K562 (cell line): ENCODE data around the gene BEST2. TPM values are rescaled to one million over a fixed set of nuclear protein-coding genes. Genes with fewer than 3 reads are reported as not detected.
"Not testable (repeated sequence)": the region's sequence is repeated elsewhere in the genome, so short reads cannot be mapped to it uniquely, and the experiment has no call there.

Experiments
- ATAC-seq: fragments of 200-7000 bp; cut with Tn5 transposase; 3 replicates; pipeline ENCODE4 v1.9.1; 2020; ENCODE audit warnings: moderate library complexity
- BruUV-seq: library from RNA; stranded (reverse); fragments of 400-500 nt; replicated peaks from 2 replicates; lab custom pipeline; 2021; lab: Mats Ljungman, UMichigan
- CTCF ChIA-PET: fragments of 300-600 bp; formaldehyde crosslinking; extraction: SDS; loops from one replicate; lab custom pipeline; 2021; ENCODE audit warnings: low intra/inter-chr PET ratio; lab: Yijun Ruan, JAX
- POLR2A ChIA-PET: fragments of 300-600, 350-650 bp; sonication (Branson Sonifier 250); formaldehyde crosslinking; extraction: SDS; loops from one replicate; lab custom pipeline; 2021; ENCODE audit warnings: antibody characterized with exemption, inconsistent platforms; lab: Yijun Ruan, JAX
- DNase-seq, 4 experiments: peaks; one replicate each; pipeline versions ENCODE4 v3.0.0 to v3.0.0-alpha.2; 2011 to 2018; ENCODE audit warnings: low spot score in 3 of 4, mixed read lengths in 3 of 4; ENCODE audit errors: extremely low read depth in 1 of 4
- FAIRE-seq: peaks from 2 replicates; lab custom pipeline; 2011; peaks lifted over from hg19 to GRCh38; lab: Jason Lieb, UNC
- H2AFZ ChIP-seq: 2 replicates; pipeline ENCODE4 v1.6.0; 2011; ENCODE audit warnings: low read depth, low read length, control low read depth, inconsistent platforms
- H3K27ac ChIP-seq: fragments of 200-600 bp; 3 replicates; pipeline ENCODE4 v1.8.0; 2011; ENCODE audit warnings: low read depth, mild to moderate bottlenecking, control low read depth, inconsistent platforms, low read length, moderate library complexity, mixed read lengths; ENCODE audit errors: extremely low read depth
- H3K27me3 ChIP-seq, 2 experiments: fragments of 300-600 bp in 1 of 2; 2 replicates in 1 of 2; 3 replicates in 1 of 2; pipeline versions ENCODE4 v1.6.0 to v1.8.0; 2011; ENCODE audit warnings: inconsistent platforms in 2 of 2, low read length in 2 of 2, mild to moderate bottlenecking in 1 of 2, mixed read lengths in 1 of 2, moderate library complexity in 1 of 2; ENCODE audit not compliant: control insufficient read depth in 2 of 2, insufficient read depth in 2 of 2
- H3K36me3 ChIP-seq: fragments of 300-600 bp; 3 replicates; pipeline ENCODE4 v1.8.0; 2011; ENCODE audit warnings: mild to moderate bottlenecking, low read length, inconsistent platforms; ENCODE audit not compliant: control insufficient read depth, insufficient read depth
- H3K4me1 ChIP-seq, 2 experiments: fragments of 200-600 bp in 1 of 2; replicated peaks in 1 of 2; 2 replicates in 1 of 2; 3 replicates in 1 of 2; pipeline versions ENCODE4 v1.5.1 to v1.8.0; 2011; ENCODE audit warnings: inconsistent platforms in 2 of 2, low read length in 2 of 2, mild to moderate bottlenecking in 1 of 2, mixed read lengths in 1 of 2, moderate library complexity in 1 of 2; ENCODE audit not compliant: control insufficient read depth in 2 of 2, insufficient read depth in 2 of 2
- H3K4me2 ChIP-seq: 2 replicates; pipeline ENCODE4 v1.6.1; 2011; ENCODE audit warnings: low read length, control low read depth, inconsistent platforms, mixed read lengths; ENCODE audit not compliant: insufficient read depth
- H3K4me3 ChIP-seq: fragments of 200-600 bp; sonication (generic), shearing (Covaris generic); 2 replicates; pipeline ENCODE4 v1.5.1; 2016; ENCODE audit warnings: control low read depth, inconsistent platforms
- H3K79me2 ChIP-seq: fragments of 200-600 bp; 3 replicates; pipeline ENCODE4 v1.8.0; 2011; ENCODE audit warnings: low read length, inconsistent platforms; ENCODE audit not compliant: control insufficient read depth, insufficient read depth
- H3K9ac ChIP-seq, 2 experiments: 2 replicates each; pipeline versions ENCODE4 v1.6.0 to v1.6.1; 2011; ENCODE audit warnings: low read depth in 2 of 2, low read length in 2 of 2, control low read depth in 1 of 2, inconsistent platforms in 1 of 2, mild to moderate bottlenecking in 1 of 2, mixed read lengths in 1 of 2; ENCODE audit not compliant: insufficient read depth in 1 of 2
- H3K9me1 ChIP-seq: one replicate; pipeline ENCODE4 v1.6.0; 2011; ENCODE audit warnings: inconsistent platforms, mild to moderate bottlenecking, low read length, moderate library complexity; ENCODE audit not compliant: control insufficient read depth, insufficient read depth
- H3K9me3 ChIP-seq: replicated peaks from 2 replicates; pipeline ENCODE4 v1.5.1; 2011; ENCODE audit warnings: low read depth, low read length, inconsistent platforms; ENCODE audit not compliant: control insufficient read depth, insufficient read depth
- H4K20me1 ChIP-seq: replicated peaks from 2 replicates; pipeline ENCODE4 v1.6.1; 2011; ENCODE audit warnings: low read length, inconsistent platforms, mixed read lengths; ENCODE audit not compliant: control insufficient read depth, insufficient read depth
- BCOR ChIP-seq: fragments of 450-650 bp; IDR thresholded peaks from 2 replicates; pipeline ENCODE4 v1.6.1; 2016
- BHLHE40 ChIP-seq: IDR thresholded peaks from 2 replicates; pipeline ENCODE4 v1.6.1; 2011; ENCODE audit warnings: low read length, improper control_type of control experiment
- BMI1 ChIP-seq: fragments of 150-350 bp; IDR thresholded peaks from 2 replicates; pipeline ENCODE4 v1.6.1; 2014; ENCODE audit warnings: low read length
- KHSRP ChIP-seq: fragments of 450-650 bp; IDR thresholded peaks from 2 replicates; pipeline ENCODE4 v1.6.1; 2017
- MEIS2 ChIP-seq: fragments of 450-650 bp; IDR thresholded peaks from 2 replicates; pipeline ENCODE4 v1.6.1; 2014; ENCODE audit warnings: mild to moderate bottlenecking; ENCODE audit not compliant: partially characterized antibody
- NFRKB ChIP-seq: fragments of 450-650 bp; IDR thresholded peaks from 2 replicates; pipeline ENCODE4 v1.6.1; 2016; ENCODE audit warnings: low read depth
- PHF8 ChIP-seq: fragments of 200-600 bp; sonication (generic); IDR thresholded peaks from 2 replicates; pipeline ENCODE4 v1.6.1; 2012; ENCODE audit warnings: mixed run types, mild to moderate bottlenecking, inconsistent platforms, low read length, moderate library complexity, borderline replicate concordance
- ZNF121 ChIP-seq: sonication (generic); formaldehyde crosslinking; conservative IDR thresholded peaks from 2 replicates; pipeline ENCODE4 v1.8.0; 2022; ENCODE audit warnings: missing genetic modification reagents
- ZNF282 ChIP-seq: sonication (generic); formaldehyde crosslinking; IDR thresholded peaks from 2 replicates; pipeline ENCODE4 v1.8.1; 2023; ENCODE audit warnings: missing genetic modification reagents
- WGBS: fragments of 100-300 bp; shearing (Covaris generic); methylation state at CpG from one replicate; pipeline ENCODE4 v1.1.6; 2016; ENCODE audit warnings: low coverage, mixed read lengths; ENCODE audit not compliant: insufficient coverage; ENCODE audit errors: missing lambda C conversion rate; 5-methylcytosine and 5-hydroxymethylcytosine counted together
- in situ Hi-C: fragments of 300-500 bp; cut with MboI; formaldehyde crosslinking; loops from 4 replicates; pipeline ENCODE4 v1.15.0; 2018; ENCODE audit warnings: inconsistent platforms, mixed read lengths
- intact Hi-C: fragments of 100-400 bp; cut with micrococcal nuclease; formaldehyde crosslinking; loops from 2 replicates; pipeline ENCODE4 v1.14.2; 2022
- polyA plus RNA-seq, 8 experiments: library from polyadenylated mRNA; depleted of rRNA in 4 of 8; stranded (reverse) in 5 of 8; unstranded in 3 of 8; fragments of >200 nt; fragmentation: Nextera tagmentation in 2 of 8; fragmentation: Illumina TruSeq in 1 of 8; extraction: Ambion mirVana in 2 of 8; extraction: Trizol in 1 of 8; gene quantifications; 2 replicates each; pipeline versions ENCODE4 v1.2.1 to v1.2.3, GENCODE V29; 2011 to 2014; ENCODE audit warnings: inconsistent platforms in 1 of 8, missing spikeins in 1 of 8
- total RNA-seq, 7 experiments: library from RNA; depleted of rRNA in 6 of 7; stranded (reverse); fragments of >200 nt in 6 of 7; fragmentation: Illumina TruSeq in 2 of 7; extraction: Trizol in 2 of 7; gene quantifications; 2 replicates each; pipeline versions ENCODE4 v1.2.1 to v1.2.3, GENCODE V29; 2011 to 2021; ENCODE audit warnings: low replicate concordance in 1 of 7

The BEST2 gene
- total and polyA plus RNA-seq, 9 of the 15 experiments (the other 6 are each of a cell fraction or from before 2014, with no cell fraction given): not detected

- TF ChIP-seq NFRKB (no peak), BHLHE40 (peak; percentile 17; the same call in 1 of the 2 replicates), BMI1 (no peak), ZNF282 (CRISPR knock-in tag) (no peak), MEIS2 (no peak), PHF8 (no peak)
These were observed 44.8 kb downstream of the BEST2 start (continued) for GRCh38 chr19:12796146-12797071.

- H3K36me3 ChIP-seq: peaks cover 33% of the 10 kb centered on the region; the same call in 2 of the 3 replicates
- H3K4me2 ChIP-seq: no peak overlapping the region
- H4K20me1 ChIP-seq: peaks cover 8% of the 10 kb centered on the region; the same call in 1 of the 2 replicates
- no TSS peak for BruUV-seq
- no peaks in the 10 kb centered on the region for H3K9me1 ChIP-seq
- no peak for FAIRE-seq
- no peaks in the 10 kb centered on the region for H3K27me3 ChIP-seq
- peaks cover 47% of the 10 kb centered on the region for H3K79me2 ChIP-seq
- WGBS: 88% methylated on average over 6 of the region's 6 CpGs
- in situ Hi-C loops (loop anchor here (5.0 kb wide), 1 partner anchor 85 kb away; no protein-coding TSS in a partner anchor), intact Hi-C loops (loop anchor here (10.0 kb wide), 1 partner anchor 232 kb away; no protein-coding TSS in a partner anchor)
- H3K9me3 ChIP-seq: no peaks in the 10 kb centered on the region
- DNase-seq: no peak
- H3K4me1 ChIP-seq: peaks cover 29 to 64% of the 10 kb centered on the region in 2 experiments
- no peak overlapping the region for H3K4me3 ChIP-seq
- ChIA-PET CTCF (interaction anchor here (0.7 to 2.6 kb wide), 5 partner anchors 21 to 80 kb away, joined by 5 to 30 read pairs (median 5); partner anchors contain the start of genes HOOK2 and TRIR), POLR2A (interaction anchor here (0.7 to 1.8 kb wide), 3 partner anchors 19 to 76 kb away, joined by 3 to 14 read pairs (median 3); no protein-coding TSS in a partner anchor)
- H3K27ac ChIP-seq: 0 out of 3 replicates have a peak overlapping the region, but pooled peaks have one; percentile 15
- no peak overlapping the region for H2AFZ ChIP-seq
- peak overlapping the region in 1 of 2 experiments; percentile 75; a peak in 1 of 4 replicates for H3K9ac ChIP-seq
- TF ChIP-seq ZNF121 (CRISPR knock-in tag) (peak; percentile 74), KHSRP (no peak), BCOR (peak; percentile 52; the same call in 1 of the 2 replicates)
- no peak for ATAC-seq
These were observed 45.6 kb downstream of the BEST2 start for GRCh38 chr19:12797141-12797587.

- not testable (repeated sequence) for DNase-seq, H3K27me3 ChIP-seq, H3K27ac ChIP-seq, FAIRE-seq, ATAC-seq, H3K9me3 ChIP-seq, H3K9ac ChIP-seq, H2AFZ ChIP-seq, BruUV-seq, H3K9me1 ChIP-seq, H3K4me2 ChIP-seq, H3K4me3 ChIP-seq, H4K20me1 ChIP-seq
- CTCF ChIA-PET: interaction anchor here (0.7 to 2.6 kb wide), 3 partner anchors 21 to 81 kb away, joined by 5 to 30 read pairs (median 11); partner anchors contain the start of gene HOOK2
- in situ Hi-C loops: loop anchor here (5.0 kb wide), 1 partner anchor 85 kb away; no protein-coding TSS in a partner anchor
- POLR2A ChIA-PET: interaction anchor here (0.7 kb wide), 1 partner anchor 76 kb away, joined by 3 read pairs; no protein-coding TSS in a partner anchor
- WGBS: 96% methylated on average over 3 of the region's 7 CpGs
- intact Hi-C loops: loop anchor here (10.0 kb wide), 1 partner anchor 233 kb away; no protein-coding TSS in a partner anchor
- Histone ChIP-seq H3K36me3 (peaks cover 33% of the 10 kb centered on the region; the same call in 2 of the 3 replicates), H3K4me1 (peaks cover 34 to 64% of the 10 kb centered on the region in 2 experiments), H3K79me2 (peaks cover 42% of the 10 kb centered on the region)
These were observed 46.0 kb downstream of the BEST2 start for GRCh38 chr19:12797607-12798006.
